Activated T-helper 1 cell treated with Interleukin-2 at 50 U/mL for 16 hours (primary cell): ENCODE data around the gene SLC9A8.
"Not testable (repeated sequence)": the region's sequence is repeated elsewhere in the genome, so short reads cannot be mapped to it uniquely, and the experiment has no call there.

Experiments
- DNase-seq: peaks from one replicate; pipeline ENCODE4 v3.0.0-alpha.2; 2020; ENCODE audit warnings: low read depth

The SLC9A8 gene

DNA sequence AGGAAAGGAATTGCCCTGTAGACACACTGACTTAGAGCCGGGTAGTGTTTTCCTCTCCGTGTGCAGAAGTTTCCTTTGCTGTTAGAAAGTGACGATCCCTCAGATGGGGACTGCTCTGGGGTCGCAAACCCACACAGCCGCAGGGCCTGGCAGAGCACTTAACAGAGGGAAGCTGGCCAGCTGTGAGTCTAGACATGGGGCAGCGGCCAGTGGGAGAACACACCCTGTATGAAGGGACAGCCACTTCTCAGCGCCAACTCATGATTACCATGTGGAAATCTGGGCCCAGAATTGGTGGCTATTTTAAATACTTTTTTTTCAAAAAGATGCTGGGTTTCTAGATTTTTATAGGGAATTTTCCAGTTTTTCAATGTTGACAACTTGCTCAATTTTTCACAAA, 39.4 kb downstream of the SLC9A8 start:
- no peak for DNase-seq

- DNase-seq = no peak
Observed at GRCh38 chr20:49852522-49853080, 40.0 kb downstream of the SLC9A8 start.

DNA sequence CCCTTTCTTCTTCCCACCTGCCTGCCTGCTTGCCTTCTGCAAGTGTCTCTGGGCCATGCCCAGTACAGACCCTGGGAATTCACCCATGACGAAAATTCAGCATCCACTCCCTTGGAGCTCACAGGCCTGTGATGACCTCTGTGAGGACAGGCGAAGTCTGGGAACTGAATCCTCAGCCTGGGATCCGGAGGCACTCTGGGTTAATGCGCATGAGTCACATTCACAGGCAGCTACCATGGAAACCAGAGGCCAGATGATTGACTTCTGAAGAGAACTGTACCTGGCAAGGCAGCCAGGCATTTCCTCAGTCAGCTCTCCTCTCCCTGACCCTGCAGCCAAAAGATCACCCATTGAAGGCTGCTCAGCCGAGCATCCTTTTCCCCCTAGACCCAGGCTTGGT, 41.0 kb downstream of the SLC9A8 start:
- DNase-seq = no peak

- DNase-seq = no peak
Observed at GRCh38 chr20:49854190-49854875, 41.7 kb downstream of the SLC9A8 start.

DNA sequence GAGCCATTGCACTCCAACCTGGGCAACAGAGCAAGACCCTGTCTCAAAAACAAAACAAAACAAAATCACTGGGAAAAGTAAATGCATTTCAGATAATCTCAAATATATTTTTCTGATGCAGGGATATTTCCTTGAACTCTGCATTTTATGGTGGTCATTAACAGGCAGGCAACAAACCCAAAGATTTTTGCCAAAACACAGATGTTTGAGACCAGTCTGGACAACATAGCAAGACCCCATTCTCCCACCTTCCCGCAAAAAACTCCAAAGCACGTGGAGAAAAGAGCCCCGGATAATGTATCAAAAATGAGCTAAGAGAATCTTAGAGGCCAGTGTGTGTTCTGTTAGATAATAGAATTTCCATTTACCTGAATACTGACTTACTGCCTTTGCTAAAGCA, 44.3 kb downstream of the SLC9A8 start:
- DNase-seq = no peak

DNA sequence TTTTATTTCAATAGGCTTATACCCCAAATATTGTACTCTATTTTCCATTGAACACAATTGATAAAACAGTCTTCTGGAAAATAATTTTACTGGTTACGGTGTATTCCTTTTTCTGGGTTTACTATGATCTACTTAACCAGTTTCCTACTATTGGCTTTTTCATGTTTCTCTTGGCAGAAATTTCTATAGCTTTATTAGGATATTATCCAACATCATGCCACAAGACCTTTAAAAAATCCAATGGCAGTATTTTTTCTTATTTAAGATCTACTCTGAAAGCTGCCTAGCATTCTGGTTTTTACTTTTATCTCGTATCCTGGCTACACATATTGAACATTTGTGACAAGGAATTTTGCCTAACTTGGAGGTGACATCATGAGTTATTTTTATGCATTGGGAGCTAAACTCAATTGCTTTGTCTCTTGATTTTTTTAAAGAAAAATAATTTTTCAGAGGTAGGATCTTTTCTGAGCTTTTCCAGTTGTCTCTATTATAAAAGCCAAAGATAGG, 45.5 kb downstream of the SLC9A8 start:
- no peak for DNase-seq

GRCh38 chr20:49859011-49859410, 46.4 kb downstream of the SLC9A8 start:
- no peak for DNase-seq

GRCh38 chr20:49859807-49860206, 47.2 kb downstream of the SLC9A8 start:
- no peak for DNase-seq

DNA sequence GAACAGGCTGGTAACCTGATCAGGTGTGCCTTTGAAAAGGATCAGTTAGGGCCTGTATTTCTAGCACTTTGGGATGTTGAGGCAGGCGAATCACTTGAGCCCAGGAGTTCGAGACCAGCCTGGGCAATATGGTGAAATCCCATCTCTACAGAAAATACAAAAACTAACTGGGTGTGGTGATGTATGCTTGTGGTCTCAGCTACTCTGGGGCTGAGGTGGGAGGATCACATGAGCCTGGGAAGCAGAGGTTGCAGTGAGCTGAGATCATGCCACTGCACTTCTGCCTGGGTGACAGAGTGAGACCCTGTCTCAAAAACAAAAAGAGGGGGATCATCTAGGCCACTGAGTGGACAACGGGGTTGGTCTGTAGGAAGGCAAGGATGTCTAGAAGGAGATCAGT, 48.6 kb downstream of the SLC9A8 start:
- not testable (repeated sequence) for DNase-seq

DNA sequence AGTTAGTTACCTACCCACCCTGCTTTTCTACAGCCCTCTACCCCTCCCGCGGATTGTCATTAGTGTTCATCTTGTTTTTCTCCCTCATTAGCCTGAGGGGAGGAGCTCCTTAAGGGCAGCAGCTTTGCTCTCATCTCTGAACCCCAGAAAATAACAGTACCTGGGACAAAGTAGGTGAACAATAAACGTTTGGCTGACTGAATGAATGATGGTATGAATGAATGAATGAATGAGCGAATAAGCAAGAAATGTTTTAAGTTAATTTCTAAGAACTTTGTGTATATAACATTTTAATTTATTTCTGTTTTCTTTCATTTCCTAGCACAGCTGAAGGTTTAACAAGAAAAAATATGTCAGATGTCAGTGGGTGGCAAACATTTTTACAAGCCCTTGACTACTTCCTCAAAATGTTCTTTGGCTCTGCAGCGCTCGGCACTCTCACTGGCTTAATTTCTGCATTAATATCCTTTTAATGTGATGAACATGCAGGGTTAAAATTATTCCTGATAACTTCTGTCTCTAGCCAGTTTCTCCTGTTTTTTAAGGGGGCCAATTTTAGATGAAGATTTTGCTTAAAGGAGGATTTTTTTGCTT, 50.1 kb downstream of the SLC9A8 start:
- no peak for DNase-seq

GRCh38 chr20:49863666-49864065, 51.0 kb downstream of the SLC9A8 start:
- no peak for DNase-seq

- DNase-seq = no peak
Observed at GRCh38 chr20:49865559-49865958, 52.9 kb downstream of the SLC9A8 start.

DNA sequence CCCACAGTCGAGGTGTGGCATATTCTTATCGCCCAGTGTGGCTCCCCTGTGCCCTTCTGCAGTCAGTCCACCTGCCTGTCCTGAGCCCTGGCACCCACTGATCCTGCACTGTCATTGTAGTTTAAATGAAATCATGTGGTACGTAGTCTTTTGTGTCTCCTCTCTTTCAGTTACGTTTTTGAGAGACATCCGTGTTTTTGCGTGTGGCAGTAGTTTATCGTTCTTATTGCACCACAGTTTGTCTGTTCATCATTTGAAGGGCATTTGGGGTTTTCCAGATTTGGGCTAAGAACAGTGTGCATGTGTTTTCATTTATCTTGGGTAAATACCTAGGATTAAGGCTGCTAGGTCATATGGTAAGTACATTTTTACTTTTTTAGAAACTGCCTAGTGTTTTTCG, 53.4 kb downstream of the SLC9A8 start:
- no peak for DNase-seq

DNA sequence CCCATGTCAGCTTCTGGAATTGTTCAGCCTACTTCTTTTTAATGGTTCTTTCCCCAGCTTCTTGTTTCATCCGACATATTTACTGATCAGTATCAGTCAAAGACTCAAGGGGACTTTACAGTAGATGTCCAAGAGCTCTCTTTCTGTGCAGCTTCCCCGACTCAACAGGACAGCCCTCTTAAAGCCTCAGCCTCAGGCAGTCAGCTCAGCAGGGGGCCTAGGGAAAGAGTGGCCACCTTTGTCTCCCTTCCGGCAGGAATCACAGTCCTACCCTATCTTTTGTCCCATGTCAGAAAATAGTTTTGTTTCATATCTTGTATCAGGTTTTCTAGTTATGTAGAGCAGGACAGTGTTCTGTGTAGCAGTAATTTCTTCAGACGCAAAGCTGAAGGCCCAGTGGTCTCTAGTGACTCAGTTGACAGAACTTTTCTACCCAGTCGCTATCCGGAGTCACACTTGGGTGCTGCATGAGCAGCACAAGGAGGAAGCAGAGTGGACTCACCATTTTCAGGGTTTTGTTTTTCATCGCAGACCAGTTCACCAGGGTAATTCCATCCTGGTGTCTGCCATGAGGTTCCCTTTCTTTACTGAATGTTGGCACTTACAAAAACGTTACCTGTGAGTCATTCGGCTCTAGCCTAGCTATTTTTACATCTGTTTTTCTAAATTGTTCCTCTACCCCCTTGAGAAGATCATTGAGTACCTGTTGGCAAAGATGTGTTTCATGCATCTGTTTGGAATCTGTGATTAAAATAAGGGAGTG, 55.0 kb downstream of the SLC9A8 start:
- no peak for DNase-seq

DNA sequence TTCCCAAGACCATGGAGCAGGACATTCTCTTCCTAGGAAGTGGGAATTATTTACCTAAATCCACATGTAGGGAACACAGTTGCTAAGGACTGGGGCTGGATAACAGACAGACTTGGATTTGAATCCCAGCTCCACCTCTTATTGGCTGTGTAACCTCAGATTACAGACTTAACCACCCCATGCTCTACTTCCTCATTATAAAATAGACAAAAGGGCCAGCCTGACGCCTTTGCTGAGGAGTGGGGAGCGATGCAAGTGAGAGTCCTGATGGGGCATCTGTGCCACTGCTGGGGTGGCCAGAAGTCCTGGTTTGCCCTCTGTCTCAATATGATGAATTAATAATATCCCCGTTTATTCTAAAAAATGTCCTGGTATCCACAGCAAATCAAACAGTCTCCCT, 55.9 kb downstream of the SLC9A8 start:
- no peak for DNase-seq

DNA sequence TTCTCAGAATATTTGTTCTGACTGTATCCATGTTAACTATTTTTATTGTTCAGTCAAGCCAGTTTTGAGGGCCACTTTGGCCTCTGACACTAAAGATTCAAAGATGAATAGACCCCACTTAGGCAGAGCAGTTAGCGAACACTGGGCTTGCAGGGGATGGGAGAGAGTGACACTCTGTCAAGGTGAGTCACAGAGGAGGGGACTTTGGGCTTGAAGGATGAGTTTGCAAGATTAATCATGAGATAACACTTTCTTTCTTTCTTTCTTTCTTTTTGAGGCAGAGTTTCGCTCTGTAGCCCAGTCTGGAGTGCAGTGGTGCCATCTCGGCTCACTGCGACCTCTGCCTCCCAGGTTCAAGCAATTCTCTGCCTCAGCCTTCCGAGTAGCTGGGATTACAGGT, 56.3 kb downstream of the SLC9A8 start:
- no peak for DNase-seq

DNA sequence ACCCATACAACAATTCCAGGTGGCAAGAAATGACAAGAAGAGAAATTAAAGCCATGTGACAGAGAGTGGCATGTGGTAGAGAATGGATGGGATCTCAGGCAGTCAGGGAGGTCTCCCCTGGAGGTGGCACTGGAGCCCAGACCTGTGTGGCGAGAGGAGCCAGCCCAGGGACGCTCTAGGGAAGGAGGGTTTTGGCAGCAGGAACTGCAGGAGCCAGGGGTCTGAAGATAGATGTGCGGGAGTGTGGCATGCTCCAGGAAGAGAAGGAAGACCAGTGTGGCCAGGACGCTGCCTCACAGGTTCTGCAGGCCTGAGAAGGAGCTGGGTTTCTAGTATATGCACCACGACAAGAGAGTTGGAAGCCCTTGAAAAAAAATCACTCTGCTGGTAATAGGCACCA, 57.6 kb downstream of the SLC9A8 start:
- no peak for DNase-seq

- DNase-seq = no peak
Observed at GRCh38 chr20:49871391-49871948, 58.8 kb downstream of the SLC9A8 start.

GRCh38 chr20:49872056-49872455, 59.4 kb downstream of the SLC9A8 start:
- DNase-seq = no peak

DNA sequence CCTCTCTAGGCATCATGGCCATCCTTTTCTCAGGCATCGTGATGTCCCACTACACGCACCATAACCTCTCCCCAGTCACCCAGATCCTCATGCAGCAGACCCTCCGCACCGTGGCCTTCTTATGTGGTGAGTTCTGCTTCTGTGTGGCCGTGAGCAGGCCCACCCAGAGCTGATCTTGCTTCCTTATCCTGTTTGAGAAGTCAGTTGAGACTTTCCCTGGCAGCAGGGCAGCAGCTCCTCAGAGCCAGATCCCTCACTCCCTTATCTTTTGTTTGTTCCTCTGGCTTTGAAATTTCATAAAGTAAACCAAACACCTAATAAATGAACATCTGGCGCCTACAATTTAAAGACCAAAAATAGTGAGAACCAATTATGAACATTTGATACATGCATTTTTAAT, 62.1 kb downstream of the SLC9A8 start:
- DNase-seq = no peak

- DNase-seq = no peak
Observed at GRCh38 chr20:49877386-49877921, 64.8 kb downstream of the SLC9A8 start.

DNA sequence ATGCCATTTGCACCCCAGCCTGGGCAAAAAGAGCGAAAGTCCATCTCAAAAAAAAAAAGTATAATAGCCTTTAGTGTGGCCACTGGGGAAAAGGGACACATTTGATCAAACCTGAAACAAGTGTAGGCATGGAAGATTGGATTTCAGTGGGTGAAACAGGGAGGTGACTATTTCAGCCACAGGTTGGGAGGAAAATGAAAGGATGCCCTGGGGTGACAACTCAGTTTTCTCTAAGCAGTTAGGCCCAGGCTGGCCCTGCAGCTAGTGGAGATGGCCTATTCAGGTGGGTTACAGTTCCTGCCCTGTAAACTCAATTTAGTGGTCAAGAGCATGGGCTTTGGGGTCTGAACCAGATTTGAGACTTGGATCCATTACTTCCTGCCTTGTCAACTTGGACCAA, 66.3 kb downstream of the SLC9A8 start:
- DNase-seq = no peak
